ENCODE results near the gene NRM.

- TF ChIP-seq CTCF (IDR thresholded peaks at IDR 0.05) (no peak), POLR2A (IDR thresholded peaks at IDR 0.05) (no peak)
Measured at GRCh38 chr6:30719356-30719755, 28.6 kb upstream of the NRM start.
